Parathyroid adenoma (tissue), 2 donors: ENCODE results near the gene SCARB1.

Experiments used
- H2AFZ ChIP-seq: fragments of 300-600 bp; sonication (generic); one replicate; pipeline ENCODE4 v1.7.0; 2017; ENCODE audit warnings: antibody characterized with exemption, mild to moderate bottlenecking
- H3K27ac ChIP-seq: fragments of 300-600 bp; sonication (generic); one replicate; pipeline ENCODE4 v1.7.0; 2017
- H3K27me3 ChIP-seq: fragments of 300-600 bp; sonication (generic); one replicate; pipeline ENCODE4 v1.7.0; 2017; ENCODE audit warnings: low read length; ENCODE audit not compliant: control insufficient read depth, insufficient read depth
- H3K36me3 ChIP-seq: fragments of 300-600 bp; sonication (generic); one replicate; pipeline ENCODE4 v1.7.0; 2017; ENCODE audit warnings: low read length; ENCODE audit not compliant: control insufficient read depth, insufficient read depth
- H3K4me1 ChIP-seq: fragments of 300-600 bp; sonication (generic); one replicate; pipeline ENCODE4 v1.7.0; 2017; ENCODE audit warnings: control low read depth
- H3K4me2 ChIP-seq: fragments of 300-600 bp; sonication (generic); one replicate; pipeline ENCODE4 v1.7.0; 2017; ENCODE audit warnings: low read length
- H3K4me3 ChIP-seq: fragments of 300-600 bp; sonication (generic); one replicate; pipeline ENCODE4 v1.7.0; 2017; ENCODE audit warnings: low read depth, low read length
- H3K79me2 ChIP-seq: fragments of 300-600 bp; sonication (generic); one replicate; pipeline ENCODE4 v1.7.0; 2017; ENCODE audit warnings: control low read depth
- H3K9ac ChIP-seq: fragments of 300-600 bp; sonication (generic); one replicate; pipeline ENCODE4 v1.7.0; 2017; ENCODE audit warnings: mild to moderate bottlenecking
- H3K9me3 ChIP-seq: fragments of 300-600 bp; sonication (generic); one replicate; pipeline ENCODE4 v1.7.0; 2017; ENCODE audit warnings: low read length; ENCODE audit not compliant: control insufficient read depth
- CTCF ChIP-seq: fragments of 300-600 bp; sonication (generic); IDR thresholded peaks from one replicate; pipeline ENCODE4 v1.7.0; 2017; ENCODE audit warnings: antibody characterized with exemption, mild to moderate bottlenecking
- donor health status: primary hyperparathyroidism.

Gene SCARB1

GRCh38 chr12:124774054-124774461 is 89.6 kb downstream of the SCARB1 start:
- H3K36me3 ChIP-seq: no peaks in the 10 kb centered on the region
- H2AFZ ChIP-seq: no peak overlapping the region
- no peak overlapping the region for H3K27ac ChIP-seq
- no peaks in the 10 kb centered on the region for H3K9me3 ChIP-seq
- no peaks in the 10 kb centered on the region for H3K79me2 ChIP-seq
- H3K27me3 ChIP-seq: peaks cover 3% of the 10 kb centered on the region
- H3K4me2 ChIP-seq: no peak overlapping the region
- H3K4me3 ChIP-seq: no peak overlapping the region
- H3K9ac ChIP-seq: no peak overlapping the region
- H3K4me1 ChIP-seq: no peaks in the 10 kb centered on the region
- no peak for TF ChIP-seq CTCF

- H3K9ac ChIP-seq: no peak overlapping the region
- H3K79me2 ChIP-seq: no peaks in the 10 kb centered on the region
- H3K4me2 ChIP-seq: no peak overlapping the region
- no peak for TF ChIP-seq CTCF
- H3K4me1 ChIP-seq: no peaks in the 10 kb centered on the region
- H3K27me3 ChIP-seq: peaks cover 3% of the 10 kb centered on the region
- no peaks in the 10 kb centered on the region for H3K36me3 ChIP-seq
- no peak overlapping the region for H3K4me3 ChIP-seq
- no peak overlapping the region for H2AFZ ChIP-seq
- no peak overlapping the region for H3K27ac ChIP-seq
- no peaks in the 10 kb centered on the region for H3K9me3 ChIP-seq
Measured at GRCh38 chr12:124772289-124773170, 91.1 kb downstream of the SCARB1 start.

- Histone ChIP-seq H3K79me2 (no peaks in the 10 kb centered on the region), H3K27me3 (peaks cover 3% of the 10 kb centered on the region), H3K4me2 (no peak overlapping the region), H3K36me3 (no peaks in the 10 kb centered on the region), H3K27ac (no peak overlapping the region), H2AFZ (no peak overlapping the region), H3K4me3 (no peak overlapping the region), H3K4me1 (no peaks in the 10 kb centered on the region), H3K9me3 (no peaks in the 10 kb centered on the region), H3K9ac (no peak overlapping the region)
- TF ChIP-seq CTCF: peak; percentile 98
Measured at GRCh38 chr12:124771462-124772288, 92.0 kb downstream of the SCARB1 start.

GRCh38 chr12:124770728-124771127 is 92.9 kb downstream of the SCARB1 start:
- Histone ChIP-seq H3K27ac (no peak overlapping the region), H3K27me3 (peaks cover 3% of the 10 kb centered on the region), H3K79me2 (no peaks in the 10 kb centered on the region), H3K4me3 (no peak overlapping the region), H3K4me2 (no peak overlapping the region), H2AFZ (no peak overlapping the region), H3K9me3 (no peaks in the 10 kb centered on the region), H3K9ac (no peak overlapping the region), H3K4me1 (no peaks in the 10 kb centered on the region), H3K36me3 (no peaks in the 10 kb centered on the region)
- no peak for TF ChIP-seq CTCF
